WERI-Rb-1 (cell line): ENCODE data around the gene LRRK2.

ENCODE experiments used
- DNase-seq: peaks from one replicate; pipeline ENCODE4 v3.0.0-alpha.2; 2020
- H3K27ac ChIP-seq: fragments of 250-450 bp; sonication (Bioruptor Pico); 2 replicates; pipeline ENCODE4 v1.5.1; 2020; ENCODE audit warnings: mild to moderate bottlenecking, moderate library complexity
- H3K27me3 ChIP-seq: fragments of 250-450 bp; sonication (Bioruptor Pico); 2 replicates; pipeline ENCODE4 v1.5.1; 2021; ENCODE audit warnings: mild to moderate bottlenecking, low read depth, moderate library complexity; ENCODE audit not compliant: insufficient read depth, severe bottlenecking
- H3K36me3 ChIP-seq: fragments of 250-450 bp; sonication (Bioruptor Pico); 2 replicates; pipeline ENCODE4 v1.5.1; 2020; ENCODE audit warnings: mild to moderate bottlenecking, moderate library complexity
- H3K4me3 ChIP-seq: 2 replicates; pipeline ENCODE4 v1.5.1; 2011; ENCODE audit warnings: low read depth, mild to moderate bottlenecking, control low read depth, low read length
- H3K9me3 ChIP-seq: fragments of 250-450 bp; sonication (Bioruptor Pico); 2 replicates; pipeline ENCODE4 v1.5.1; 2021; ENCODE audit warnings: mild to moderate bottlenecking, moderate library complexity; ENCODE audit not compliant: severe bottlenecking
- TF ChIP-seq, protein P1 (sequence below): IDR thresholded peaks from 2 replicates; pipeline ENCODE4 v1.5.1; 2011; ENCODE audit warnings: low read depth, mild to moderate bottlenecking, control low read depth, inconsistent platforms, low read length

The LRRK2 gene

DNA sequence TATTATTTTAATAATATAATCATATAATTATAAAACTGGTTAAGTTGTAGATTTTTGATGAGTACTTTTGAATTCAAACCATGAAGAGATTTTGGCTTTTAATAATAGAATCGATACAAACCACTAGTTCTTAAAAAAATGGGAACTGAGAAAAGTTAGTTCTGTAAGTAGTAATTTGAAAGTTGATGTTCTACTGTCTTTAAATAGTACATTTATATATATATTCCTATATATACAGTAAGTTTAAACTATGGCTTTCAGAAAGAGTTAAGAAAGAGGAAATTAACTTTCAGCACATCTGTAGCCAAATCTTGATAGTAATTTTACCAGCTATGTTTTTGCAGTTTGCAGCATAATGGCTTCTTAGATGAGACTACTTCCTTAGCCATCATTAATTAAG lies 7.8 kb downstream of the LRRK2 start:
- no peak overlapping the region for H3K4me3 ChIP-seq
- no peak for DNase-seq
- no peaks in the 10 kb centered on the region for H3K27me3 ChIP-seq
- no peak overlapping the region for H3K27ac ChIP-seq
- TF ChIP-seq, protein P1, sequence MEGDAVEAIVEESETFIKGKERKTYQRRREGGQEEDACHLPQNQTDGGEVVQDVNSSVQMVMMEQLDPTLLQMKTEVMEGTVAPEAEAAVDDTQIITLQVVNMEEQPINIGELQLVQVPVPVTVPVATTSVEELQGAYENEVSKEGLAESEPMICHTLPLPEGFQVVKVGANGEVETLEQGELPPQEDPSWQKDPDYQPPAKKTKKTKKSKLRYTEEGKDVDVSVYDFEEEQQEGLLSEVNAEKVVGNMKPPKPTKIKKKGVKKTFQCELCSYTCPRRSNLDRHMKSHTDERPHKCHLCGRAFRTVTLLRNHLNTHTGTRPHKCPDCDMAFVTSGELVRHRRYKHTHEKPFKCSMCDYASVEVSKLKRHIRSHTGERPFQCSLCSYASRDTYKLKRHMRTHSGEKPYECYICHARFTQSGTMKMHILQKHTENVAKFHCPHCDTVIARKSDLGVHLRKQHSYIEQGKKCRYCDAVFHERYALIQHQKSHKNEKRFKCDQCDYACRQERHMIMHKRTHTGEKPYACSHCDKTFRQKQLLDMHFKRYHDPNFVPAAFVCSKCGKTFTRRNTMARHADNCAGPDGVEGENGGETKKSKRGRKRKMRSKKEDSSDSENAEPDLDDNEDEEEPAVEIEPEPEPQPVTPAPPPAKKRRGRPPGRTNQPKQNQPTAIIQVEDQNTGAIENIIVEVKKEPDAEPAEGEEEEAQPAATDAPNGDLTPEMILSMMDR, result no peak
- H3K9me3 ChIP-seq, result peaks cover under 1% of the 10 kb centered on the region
- H3K36me3 ChIP-seq, result no peaks in the 10 kb centered on the region

DNA sequence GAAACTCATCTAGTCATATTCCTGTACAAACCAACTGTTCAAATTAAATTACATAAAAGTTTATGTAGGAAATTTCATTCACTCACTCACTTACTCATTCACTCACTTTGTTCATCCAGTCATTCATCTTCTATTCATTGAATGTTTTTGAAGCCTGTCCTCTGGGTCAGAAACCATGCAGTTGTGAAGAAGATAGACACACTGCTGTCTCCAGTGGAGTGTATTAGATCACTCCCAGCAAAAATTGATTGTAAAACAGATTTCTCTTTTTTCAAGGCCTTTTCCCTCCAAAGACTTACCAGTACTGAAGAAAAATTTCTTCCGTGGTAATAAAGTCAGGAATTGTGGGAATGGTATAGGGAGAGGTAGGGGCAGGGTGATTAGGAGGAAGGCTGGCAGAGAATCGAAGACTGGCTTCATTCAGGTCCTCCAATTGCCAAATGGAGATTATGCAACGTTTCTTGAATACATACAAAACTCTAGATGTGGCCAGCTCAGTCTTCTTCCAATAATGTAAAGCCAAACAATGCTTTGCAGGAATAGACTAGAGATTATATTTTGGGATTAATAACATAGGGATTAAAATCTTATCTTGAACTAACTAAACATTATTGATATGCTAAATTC lies 9.1 kb downstream of the LRRK2 start:
- DNase-seq, result no peak

DNA sequence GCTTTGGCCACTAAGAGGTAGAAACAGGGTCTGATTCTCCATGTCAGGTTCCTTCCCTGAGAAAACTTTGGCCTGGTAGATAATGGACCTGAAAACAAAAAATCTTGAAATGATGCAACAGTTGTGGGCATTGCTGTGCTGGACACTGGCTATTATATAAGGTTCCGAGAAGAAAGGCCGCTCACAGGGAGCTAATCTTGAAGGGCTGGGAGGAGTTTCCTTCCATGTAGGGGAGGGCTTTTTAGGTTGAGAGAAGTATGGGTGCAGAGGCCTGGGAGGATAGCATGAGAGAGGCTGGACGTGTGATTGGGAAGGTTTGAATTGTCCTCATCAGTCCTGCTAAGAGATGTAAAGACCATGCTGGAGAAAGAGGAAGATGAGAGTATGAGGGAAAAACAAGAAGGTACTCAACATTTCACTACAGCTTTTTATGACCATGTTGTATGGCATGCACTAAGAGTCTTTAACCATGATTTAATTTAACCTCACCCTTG lies 11.6 kb downstream of the LRRK2 start:
- H3K27ac ChIP-seq, result no peak overlapping the region
- TF ChIP-seq, protein P1, result no peak

More for the DNA sequence above, 9.1 kb downstream of the LRRK2 start:
- Histone ChIP-seq H3K4me3 (no peak overlapping the region), H3K36me3 (no peaks in the 10 kb centered on the region), H3K27ac (no peak overlapping the region), H3K27me3 (no peaks in the 10 kb centered on the region), H3K9me3 (no peaks in the 10 kb centered on the region)
- TF ChIP-seq, protein P1, result no peak

DNA sequence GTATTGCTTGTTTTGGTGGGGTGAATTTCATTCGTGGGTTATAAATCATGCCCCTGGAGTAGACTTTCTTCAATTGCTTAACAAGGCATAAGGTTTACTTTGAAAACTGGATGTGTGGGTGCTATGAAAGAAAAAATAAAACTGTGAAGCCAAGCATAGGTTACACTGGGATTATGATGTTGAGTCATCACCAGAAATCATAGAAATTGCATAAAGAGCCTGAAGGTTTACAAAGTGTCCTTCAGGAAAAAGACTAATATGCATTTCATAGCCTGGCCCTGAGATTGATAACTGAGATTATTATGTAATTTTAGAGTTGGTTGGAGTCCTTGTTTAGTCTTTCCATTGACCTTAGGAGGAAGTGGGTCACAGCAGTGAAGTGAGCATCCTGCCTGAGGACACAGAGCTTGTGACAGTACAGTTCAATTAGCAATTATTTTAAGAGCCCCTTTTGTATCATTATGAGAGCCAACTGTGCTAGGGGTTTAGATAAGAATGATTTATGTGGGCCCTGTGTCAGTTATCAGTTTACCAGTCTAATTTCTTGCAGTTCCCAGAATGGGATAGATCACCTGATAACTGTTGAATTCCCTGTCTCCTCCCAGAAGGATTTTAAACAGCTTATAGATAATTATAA lies 13.6 kb downstream of the LRRK2 start:
- Histone ChIP-seq H3K27ac (no peak overlapping the region), H3K27me3 (no peaks in the 10 kb centered on the region), H3K4me3 (no peak overlapping the region), H3K36me3 (no peaks in the 10 kb centered on the region), H3K9me3 (no peaks in the 10 kb centered on the region)
- TF ChIP-seq, protein P1, result no peak
- no peak for DNase-seq

More for the DNA sequence above, 11.6 kb downstream of the LRRK2 start:
- H3K36me3 ChIP-seq, result no peaks in the 10 kb centered on the region
- H3K9me3 ChIP-seq, result no peaks in the 10 kb centered on the region
- H3K4me3 ChIP-seq, result no peak overlapping the region
- no peaks in the 10 kb centered on the region for H3K27me3 ChIP-seq
- no peak for DNase-seq

DNA sequence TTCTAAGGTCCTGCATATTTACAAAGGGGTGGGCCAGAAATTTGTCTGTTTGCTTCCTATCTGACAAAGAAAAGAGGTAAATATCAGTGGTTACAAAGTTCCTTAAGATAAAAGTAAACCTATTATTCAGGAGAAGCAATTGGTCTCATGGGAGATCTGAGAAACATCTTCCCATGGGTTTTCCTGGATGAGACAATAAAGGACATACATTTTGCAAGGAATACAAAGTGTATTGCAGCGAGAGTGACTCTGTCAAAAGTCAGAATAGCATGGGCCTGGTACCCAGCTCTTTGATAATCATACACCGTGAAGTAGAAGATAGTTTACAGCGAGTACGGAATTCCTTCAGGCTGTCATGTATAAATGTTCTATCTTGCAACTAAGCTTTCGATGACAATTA lies 14.2 kb downstream of the LRRK2 start:
- no peaks in the 10 kb centered on the region for H3K9me3 ChIP-seq
- no peaks in the 10 kb centered on the region for H3K27me3 ChIP-seq
- H3K36me3 ChIP-seq, result no peaks in the 10 kb centered on the region
- no peak overlapping the region for H3K27ac ChIP-seq
- no peak for DNase-seq
- H3K4me3 ChIP-seq, result no peak overlapping the region
- TF ChIP-seq, protein P1, result no peak
